C4-2B (cell line): Measurements from ENCODE around the gene BTBD2.

Experiments
- H3K27ac ChIP-seq: fragments of 450-650 bp; 2 replicates; pipeline ENCODE4 v1.5.1; 2017
- ZFX ChIP-seq: fragments of 450-650 bp; IDR thresholded peaks from 2 replicates; pipeline ENCODE4 v1.6.1; 2017
- TF ChIP-seq, protein P1 (sequence below): fragments of 450-650 bp; conservative IDR thresholded peaks from 2 replicates; pipeline ENCODE4 v1.5.1; 2017; ENCODE audit warnings: mild to moderate bottlenecking

BTBD2 gene

DNA sequence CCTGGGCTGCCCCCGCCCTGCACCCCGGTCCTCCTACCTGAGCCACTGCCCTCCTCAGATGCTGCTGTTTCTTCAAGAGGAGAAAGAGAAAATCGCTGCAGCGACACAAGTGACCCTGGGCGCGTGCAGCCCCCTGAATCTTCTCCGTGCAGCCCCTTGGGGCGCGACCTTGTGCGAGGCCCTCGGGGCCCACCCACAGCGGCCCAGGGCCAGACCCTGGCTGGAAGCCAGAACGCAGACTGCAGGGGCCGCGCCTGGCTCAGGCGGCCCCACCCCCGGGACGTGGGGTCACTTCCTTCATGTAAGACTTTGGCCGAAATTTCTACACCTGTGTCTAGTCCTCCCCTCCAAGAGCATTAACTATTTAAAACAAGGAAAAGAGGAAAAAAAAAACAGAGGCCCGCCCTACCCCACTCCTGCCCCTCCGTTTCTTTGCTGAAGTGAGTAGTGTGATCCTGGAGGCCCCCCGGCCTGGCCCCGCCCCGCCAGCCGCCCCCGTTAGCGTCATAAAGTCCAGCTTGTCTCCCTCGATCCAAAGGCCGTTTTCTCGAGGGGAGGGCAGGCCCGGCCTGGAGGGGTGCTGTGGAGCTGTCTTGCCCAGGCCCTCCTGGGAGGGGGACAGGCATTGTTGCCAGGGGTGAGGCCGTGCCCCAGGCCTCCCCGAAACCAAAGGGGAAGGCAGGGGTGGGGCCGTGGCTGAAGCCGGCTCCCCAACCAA is 35.3 kb downstream of the BTBD2 start:
- TF ChIP-seq, protein P1, sequence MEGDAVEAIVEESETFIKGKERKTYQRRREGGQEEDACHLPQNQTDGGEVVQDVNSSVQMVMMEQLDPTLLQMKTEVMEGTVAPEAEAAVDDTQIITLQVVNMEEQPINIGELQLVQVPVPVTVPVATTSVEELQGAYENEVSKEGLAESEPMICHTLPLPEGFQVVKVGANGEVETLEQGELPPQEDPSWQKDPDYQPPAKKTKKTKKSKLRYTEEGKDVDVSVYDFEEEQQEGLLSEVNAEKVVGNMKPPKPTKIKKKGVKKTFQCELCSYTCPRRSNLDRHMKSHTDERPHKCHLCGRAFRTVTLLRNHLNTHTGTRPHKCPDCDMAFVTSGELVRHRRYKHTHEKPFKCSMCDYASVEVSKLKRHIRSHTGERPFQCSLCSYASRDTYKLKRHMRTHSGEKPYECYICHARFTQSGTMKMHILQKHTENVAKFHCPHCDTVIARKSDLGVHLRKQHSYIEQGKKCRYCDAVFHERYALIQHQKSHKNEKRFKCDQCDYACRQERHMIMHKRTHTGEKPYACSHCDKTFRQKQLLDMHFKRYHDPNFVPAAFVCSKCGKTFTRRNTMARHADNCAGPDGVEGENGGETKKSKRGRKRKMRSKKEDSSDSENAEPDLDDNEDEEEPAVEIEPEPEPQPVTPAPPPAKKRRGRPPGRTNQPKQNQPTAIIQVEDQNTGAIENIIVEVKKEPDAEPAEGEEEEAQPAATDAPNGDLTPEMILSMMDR, result no peak
- no peak for TF ChIP-seq ZFX

GRCh38 chr19:1979642-1980041 is 35.9 kb downstream of the BTBD2 start:
- TF ChIP-seq, protein P1, result no peak
- TF ChIP-seq ZFX, result no peak
- H3K27ac ChIP-seq, result no peak overlapping the region

More for the DNA sequence above, 35.3 kb downstream of the BTBD2 start:
- no peak overlapping the region for H3K27ac ChIP-seq

GRCh38 chr19:1979017-1979416 is 36.5 kb downstream of the BTBD2 start:
- TF ChIP-seq, protein P1, result no peak
- TF ChIP-seq ZFX, result no peak
- H3K27ac ChIP-seq, result peak overlapping the region; percentile 83

DNA sequence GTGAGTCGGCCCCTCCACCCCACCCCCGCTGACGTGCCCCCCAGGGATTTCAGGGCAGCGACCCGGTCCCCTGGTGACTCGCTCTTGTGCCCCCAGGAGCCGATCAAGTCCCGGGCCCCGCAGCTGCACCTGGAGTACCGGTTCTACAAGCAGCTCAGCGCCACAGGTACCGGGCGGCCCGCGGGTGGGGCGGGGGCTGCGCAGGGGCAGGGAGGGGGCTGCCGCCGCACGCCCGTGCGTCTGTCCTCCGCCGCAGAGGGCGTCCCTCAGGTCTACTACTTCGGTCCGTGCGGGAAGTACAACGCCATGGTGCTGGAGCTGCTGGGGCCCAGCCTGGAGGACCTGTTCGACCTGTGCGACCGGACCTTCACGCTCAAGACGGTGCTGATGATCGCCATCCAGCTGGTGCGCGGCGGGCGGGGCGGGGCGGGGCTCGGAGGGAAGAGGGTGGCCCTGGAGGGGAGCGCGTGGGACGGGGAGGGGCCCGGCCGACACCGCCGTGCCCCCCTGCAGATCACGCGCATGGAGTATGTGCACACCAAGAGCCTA is 37.1 kb downstream of the BTBD2 start:
- TF ChIP-seq, protein P1, result no peak
- TF ChIP-seq ZFX, result no peak
- H3K27ac ChIP-seq, result peak overlapping the region; percentile 83

DNA sequence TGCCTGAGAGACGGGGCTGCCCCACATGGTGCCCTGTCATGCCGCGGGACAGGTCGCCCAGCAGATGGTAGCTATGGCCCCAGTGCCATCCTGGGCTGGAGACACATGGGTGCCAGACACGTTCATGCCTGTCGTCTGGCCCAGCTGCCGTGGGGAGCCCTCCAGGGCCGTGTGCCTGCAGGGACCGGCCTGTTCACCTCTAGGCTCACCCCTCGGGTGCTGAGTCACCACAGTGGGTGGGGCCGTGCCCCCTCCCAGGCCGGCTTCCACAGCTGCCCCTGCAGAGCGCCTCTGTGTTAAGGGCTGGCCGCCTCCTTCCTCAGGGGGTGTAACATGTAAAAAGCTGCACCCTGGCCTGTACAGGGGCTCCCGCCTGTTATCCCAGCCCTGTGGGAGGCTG is 38.4 kb downstream of the BTBD2 start:
- TF ChIP-seq, protein P1, result no peak
- TF ChIP-seq ZFX, result no peak
- H3K27ac ChIP-seq, result peak overlapping the region; percentile 83; the same call in 1 of the 2 replicates

DNA sequence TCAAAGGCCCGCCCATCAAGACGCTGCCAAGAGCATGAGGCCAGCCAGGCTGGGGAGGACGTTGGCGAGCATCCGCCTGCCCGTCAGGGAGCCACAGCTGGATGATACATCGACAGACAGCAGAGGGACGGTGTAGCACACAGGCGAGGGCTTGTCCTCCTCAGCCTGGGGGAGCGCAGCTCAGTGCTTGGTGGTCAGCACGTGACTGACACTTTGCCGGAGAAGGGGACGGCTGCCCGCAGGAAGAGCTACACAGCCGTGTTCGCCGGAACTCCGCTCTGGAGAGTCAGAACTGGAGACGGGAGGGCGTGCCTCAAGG is 40.4 kb downstream of the BTBD2 start:
- TF ChIP-seq ZFX, result no peak
- TF ChIP-seq, protein P1, result no peak
- H3K27ac ChIP-seq, result no peak overlapping the region

DNA sequence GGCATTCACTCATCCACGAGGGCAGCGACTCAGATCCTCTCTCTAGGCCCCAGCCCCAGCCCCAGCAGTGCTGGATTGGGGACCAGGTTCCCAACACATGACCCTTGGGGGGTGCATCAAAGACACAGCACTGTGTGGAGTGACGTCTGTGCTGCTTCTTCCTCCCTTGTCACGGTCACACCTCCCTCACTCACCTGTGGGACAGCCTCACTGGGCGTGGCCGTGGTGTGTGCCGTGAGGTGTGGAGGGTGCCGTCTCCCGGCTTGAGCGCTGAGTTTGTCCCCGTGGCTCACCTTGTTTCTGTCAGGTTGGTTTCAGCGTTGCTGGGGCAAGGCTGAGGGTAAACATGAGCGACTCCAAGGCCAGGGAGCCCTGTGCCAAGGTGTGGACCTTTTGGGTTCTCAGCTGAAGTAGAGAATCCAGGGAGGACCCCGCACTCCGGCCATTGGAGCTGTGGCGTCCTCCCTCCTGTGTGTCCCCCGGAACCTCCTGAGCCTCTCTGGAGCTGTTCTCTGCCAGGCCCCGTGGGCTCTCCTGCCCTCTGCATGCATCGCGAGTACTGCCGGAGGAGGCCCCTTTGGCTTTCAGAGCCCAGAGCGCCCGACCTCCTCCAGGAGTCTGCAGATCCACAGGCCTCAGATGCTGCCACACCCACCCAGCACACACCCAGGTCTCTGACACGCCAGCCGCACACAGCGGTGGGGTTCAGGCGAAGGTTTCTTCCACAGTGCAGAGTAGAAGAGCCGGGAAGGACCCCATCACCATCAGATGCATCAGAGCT is 40.9 kb downstream of the BTBD2 start:
- no peak overlapping the region for H3K27ac ChIP-seq
- TF ChIP-seq, protein P1, result no peak
- no peak for TF ChIP-seq ZFX
